Skeletal muscle tissue (tissue), 4 donors: Measurements from ENCODE around the gene CLPX. TPM values are rescaled to one million over a fixed set of nuclear protein-coding genes. Genes with fewer than 3 reads are reported as not detected.
A peak's percentile ranks its signal among the peaks of the same experiment; 100 is the strongest.

Experiments
- H3K27ac ChIP-seq: one replicate; pipeline ENCODE4 v1.7.0; 2013; ENCODE audit warnings: mild to moderate bottlenecking, low read depth, low read length, inconsistent platforms
- H3K27me3 ChIP-seq, 3 donors: one replicate each; pipeline ENCODE4 v1.7.0; 2013; ENCODE audit warnings: low read length in 3 of 3; ENCODE audit not compliant: control insufficient read depth in 3 of 3, insufficient read depth in 3 of 3
- H3K36me3 ChIP-seq, 3 donors: one replicate each; pipeline ENCODE4 v1.7.0; 2013; ENCODE audit warnings: low read length in 3 of 3; ENCODE audit not compliant: control insufficient read depth in 3 of 3, insufficient read depth in 3 of 3
- H3K4me1 ChIP-seq, 3 donors: one replicate each; pipeline ENCODE4 v1.7.0; 2013; ENCODE audit warnings: low read length in 3 of 3, mild to moderate bottlenecking in 3 of 3; ENCODE audit not compliant: control insufficient read depth in 3 of 3, insufficient read depth in 3 of 3
- H3K4me3 ChIP-seq, 3 donors: one replicate each; pipeline ENCODE4 v1.7.0; 2013; ENCODE audit warnings: low read length in 3 of 3
- H3K9ac ChIP-seq, 3 donors: one replicate each; pipeline ENCODE4 v1.7.0; 2013; ENCODE audit warnings: low read length in 3 of 3, mild to moderate bottlenecking in 3 of 3, moderate library complexity in 2 of 3, low read depth in 1 of 3
- H3K9me3 ChIP-seq, 3 donors: one replicate each; pipeline ENCODE4 v1.7.0; 2013; ENCODE audit warnings: low read length in 3 of 3; ENCODE audit not compliant: control insufficient read depth in 3 of 3
- total RNA-seq: library from RNA; depleted of rRNA; stranded (reverse); fragments of >200 nt; gene quantifications from one replicate; pipeline ENCODE4 v1.2.3, GENCODE V29; 2014
- donor health status: Osteomylitis.

The CLPX gene
- total RNA-seq, 1 donor from 2014 or later: 42.3 TPM

- no peaks in the 10 kb centered on the region for H3K36me3 ChIP-seq
- no peak overlapping the region for H3K27ac ChIP-seq
- H3K9me3 ChIP-seq: no peaks in the 10 kb centered on the region
- H3K4me1 ChIP-seq: peaks cover 0 to 10% (median 6%) of the 10 kb centered on the region in 3 donors
- no peak overlapping the region for H3K4me3 ChIP-seq
- no peak overlapping the region for H3K9ac ChIP-seq
- H3K27me3 ChIP-seq: no peaks in the 10 kb centered on the region
Measured at GRCh38 chr15:65217526-65218482, 32.7 kb upstream of the CLPX start.

GRCh38 chr15:65215496-65215895, 30.4 kb upstream of the CLPX start:
- no peaks in the 10 kb centered on the region for H3K9me3 ChIP-seq
- no peaks in the 10 kb centered on the region for H3K27me3 ChIP-seq
- peak overlapping the region in 1 of 3 donors; percentile 16 for H3K9ac ChIP-seq

GRCh38 chr15:65214010-65214409, 28.9 kb upstream of the CLPX start:
- Histone ChIP-seq H3K4me1 (peaks cover 21 to 38% (median 23%) of the 10 kb centered on the region in 3 donors), H3K9me3 (no peaks in the 10 kb centered on the region), H3K9ac (no peak overlapping the region), H3K27ac (no peak overlapping the region), H3K36me3 (no peaks in the 10 kb centered on the region), H3K4me3 (no peak overlapping the region), H3K27me3 (no peaks in the 10 kb centered on the region)

More at GRCh38 chr15:65215496-65215895, 30.4 kb upstream of the CLPX start:
- H3K4me3 ChIP-seq: no peak overlapping the region
- H3K36me3 ChIP-seq: no peaks in the 10 kb centered on the region
- peaks cover 21 to 30% (median 23%) of the 10 kb centered on the region in 3 donors for H3K4me1 ChIP-seq
- H3K27ac ChIP-seq: no peak overlapping the region

- Histone ChIP-seq H3K27me3 (no peaks in the 10 kb centered on the region), H3K4me3 (no peak overlapping the region), H3K36me3 (no peaks in the 10 kb centered on the region), H3K27ac (no peak overlapping the region), H3K4me1 (peaks cover 21 to 38% (median 23%) of the 10 kb centered on the region in 3 donors), H3K9me3 (no peaks in the 10 kb centered on the region), H3K9ac (no peak overlapping the region)
Measured at GRCh38 chr15:65213241-65213640, 28.1 kb upstream of the CLPX start.

- Histone ChIP-seq H3K4me1 (peaks cover 21 to 38% (median 23%) of the 10 kb centered on the region in 3 donors), H3K27ac (peak overlapping the region; percentile 21), H3K36me3 (no peaks in the 10 kb centered on the region), H3K27me3 (no peaks in the 10 kb centered on the region), H3K9ac (peak overlapping the region in 1 of 3 donors; percentile 62), H3K9me3 (no peaks in the 10 kb centered on the region), H3K4me3 (no peak overlapping the region)
Measured at GRCh38 chr15:65212097-65212496, 27.0 kb upstream of the CLPX start.

GRCh38 chr15:65211482-65211982, 26.4 kb upstream of the CLPX start:
- Histone ChIP-seq H3K27me3 (no peaks in the 10 kb centered on the region), H3K4me3 (peak overlapping the region in 2 of 3 donors; percentile 45 to 51), H3K36me3 (no peaks in the 10 kb centered on the region), H3K9me3 (no peaks in the 10 kb centered on the region), H3K9ac (peak overlapping the region in 1 of 3 donors; percentile 62), H3K27ac (peak overlapping the region; percentile 21), H3K4me1 (peaks cover 21 to 38% (median 23%) of the 10 kb centered on the region in 3 donors)

GRCh38 chr15:65210770-65211481, 25.8 kb upstream of the CLPX start, which contains the start of gene CILP:
CILP (minus strand) TSS chr15:65211473; CDS start chr15:65209755, 1,718 bp downstream.
- H3K36me3 ChIP-seq: no peaks in the 10 kb centered on the region
- H3K27ac ChIP-seq: peak within 1 kb of the TSS; percentile 53
- H3K4me1 ChIP-seq: peaks cover 21 to 38% (median 23%) of the 10 kb centered on the region in 3 donors
- no peaks in the 10 kb centered on the region for H3K27me3 ChIP-seq
- H3K9ac ChIP-seq: peak within 1 kb of the TSS in 2 of 3 donors; percentile 28 to 62
- H3K9me3 ChIP-seq: no peaks in the 10 kb centered on the region
- peak within 1 kb of the TSS in 2 of 3 donors; percentile 45 to 51 for H3K4me3 ChIP-seq

- peak overlapping the region in 1 of 3 donors; percentile 28 for H3K9ac ChIP-seq
- peak overlapping the region in 2 of 3 donors; percentile 29 to 34 for H3K4me3 ChIP-seq
- H3K9me3 ChIP-seq: no peaks in the 10 kb centered on the region
- peaks cover 21 to 35% (median 23%) of the 10 kb centered on the region in 3 donors for H3K4me1 ChIP-seq
- peak overlapping the region; percentile 53 for H3K27ac ChIP-seq
- H3K36me3 ChIP-seq: no peaks in the 10 kb centered on the region
- H3K27me3 ChIP-seq: no peaks in the 10 kb centered on the region
Measured at GRCh38 chr15:65209701-65210643, 24.8 kb upstream of the CLPX start.

GRCh38 chr15:65208647-65209046, 23.5 kb upstream of the CLPX start:
- peaks cover 20 to 34% (median 21%) of the 10 kb centered on the region in 3 donors for H3K4me1 ChIP-seq

More at GRCh38 chr15:65208647-65209046, 23.5 kb upstream of the CLPX start:
- H3K27ac ChIP-seq: no peak overlapping the region
- H3K4me3 ChIP-seq: no peak overlapping the region
- H3K36me3 ChIP-seq: peaks cover 0 to 4% (median 0%) of the 10 kb centered on the region in 3 donors
- no peaks in the 10 kb centered on the region for H3K27me3 ChIP-seq
- H3K9ac ChIP-seq: no peak overlapping the region
- H3K9me3 ChIP-seq: no peaks in the 10 kb centered on the region
